Measurements from ENCODE around the gene TNPO2. TPM values are rescaled to one million over a fixed set of nuclear protein-coding genes. Genes with fewer than 3 reads are reported as not detected.
A peak's percentile ranks its signal among the peaks of the same experiment; 100 is the strongest.

The TNPO2 gene
- total and polyA plus RNA-seq, 2 experiments from 2014 or later = 13.3 to 30.9 TPM

DNA sequence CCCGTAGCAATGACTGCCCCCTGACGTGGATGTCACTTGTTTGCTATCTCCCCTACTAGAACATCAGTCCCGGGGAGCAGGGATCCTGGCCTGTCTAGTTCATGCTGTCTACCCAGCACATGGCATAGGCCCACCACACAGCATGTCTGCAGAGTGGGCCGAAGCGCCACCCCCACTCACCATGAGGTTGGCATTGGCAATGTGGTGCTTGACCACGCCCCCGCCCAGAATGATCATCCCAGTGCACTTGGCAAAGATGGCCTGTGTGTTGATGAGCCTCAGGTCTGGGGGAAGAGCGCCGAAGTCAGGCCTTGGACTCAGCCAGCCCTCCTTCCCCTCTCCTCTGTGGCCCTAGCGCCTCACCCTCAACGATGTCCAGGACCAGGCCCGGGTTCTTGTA, 46.8 kb downstream of the TNPO2 start:
- Histone ChIP-seq H3K79me2 (ENCODE audit: insufficient read depth) (peaks cover 29% of the 10 kb centered on the region), H3K4me2 (ENCODE audit: unreplicated experiment) (no peak overlapping the region), H3K9me3 (ENCODE audit: low read depth) (no peaks in the 10 kb centered on the region), H3F3A (ENCODE audit: insufficient read depth) (peaks cover 5% of the 10 kb centered on the region; the same call in 1 of the 2 replicates), H3K4me1 (ENCODE audit: insufficient read depth) (no peaks in the 10 kb centered on the region), H2AFZ (no peak overlapping the region), H3K27me3 (replicated peaks; ENCODE audit: insufficient read depth) (no peaks in the 10 kb centered on the region), H3K36me3 (ENCODE audit: low read depth) (peaks cover 21% of the 10 kb centered on the region; the same call in 1 of the 2 replicates), H3K9ac (no peak overlapping the region), H4K20me1 (ENCODE audit: insufficient read depth) (no peaks in the 10 kb centered on the region), H3K4me3 (no peak overlapping the region), H3K27ac (no peak overlapping the region), H3K9me2 (ENCODE audit: insufficient read depth) (no peaks in the 10 kb centered on the region)
- no peak for DNase-seq
- in situ Hi-C loops (cut with MboI) = loop anchor here (10.0 kb wide), 1 partner anchor 112 kb away; no protein-coding TSS in a partner anchor
- TF ChIP-seq EZH2 (IDR thresholded peaks at IDR 0.05; ENCODE audit: insufficient read depth, poor library complexity, severe bottlenecking) = no peak
- no peak for TF ChIP-seq EZH2phosphoT487 (IDR thresholded peaks at IDR 0.05; ENCODE audit: insufficient read depth, low read depth)
- WGBS, 2 experiments (ENCODE audit: low coverage in 1 of 2, low lambda C conversion rate in 2 of 2, missing lambda C conversion rate in 2 of 2) = 86 to 91% methylated on average over 11 to 12 of the region's 12 CpGs

DNA sequence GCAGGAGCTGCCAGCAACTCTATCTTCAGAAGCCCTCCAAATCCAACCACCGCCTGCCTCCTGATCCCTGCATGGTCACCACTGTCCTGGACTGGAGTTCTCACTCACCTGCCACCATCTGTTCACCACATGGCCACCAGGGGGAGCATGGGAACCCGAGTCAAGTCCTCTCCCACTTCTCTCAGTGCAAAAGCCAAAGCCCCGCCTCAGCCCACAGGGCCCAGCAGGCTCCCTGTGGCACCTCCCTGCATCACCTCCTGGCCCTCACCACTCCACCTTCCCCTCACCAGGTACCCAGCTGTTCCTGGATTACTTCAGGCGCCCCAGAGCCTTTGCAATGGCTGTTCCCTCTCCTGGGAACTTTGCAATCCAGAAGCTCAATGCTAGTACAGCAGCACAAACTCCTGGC, 47.3 kb downstream of the TNPO2 start:
- WGBS, 2 experiments (ENCODE audit: low coverage in 1 of 2, low lambda C conversion rate in 2 of 2, missing lambda C conversion rate in 2 of 2) = 12 to 13% methylated on average over 4 of the region's 4 CpGs
- DNase-seq = peak; percentile 80
- H3K36me3 ChIP-seq (ENCODE audit: low read depth) = peaks cover 21% of the 10 kb centered on the region; the same call in 1 of the 2 replicates

DNA sequence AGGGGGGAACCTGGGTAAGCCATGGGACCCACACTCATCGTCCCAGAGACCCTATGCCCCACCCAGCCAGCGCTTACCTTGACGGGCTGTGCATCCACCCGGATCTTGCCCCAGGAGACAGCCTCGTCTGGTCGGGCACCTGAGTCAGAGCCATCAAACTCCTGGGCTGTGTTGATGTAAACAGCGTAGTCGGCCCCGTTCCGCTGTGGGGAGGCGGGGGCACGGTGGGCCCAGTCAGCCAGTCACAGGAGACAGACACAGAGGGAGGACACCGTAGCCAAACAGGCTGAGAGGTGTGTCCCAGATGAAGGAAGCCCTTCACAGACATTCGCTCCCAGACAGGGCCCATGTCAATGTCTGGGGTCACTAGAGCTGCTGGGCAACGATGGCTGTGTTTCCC, 47.8 kb downstream of the TNPO2 start:
- no peak for DNase-seq
- in situ Hi-C loops (cut with MboI) = loop anchor here (10.0 kb wide), 1 partner anchor 111 kb away; no protein-coding TSS in a partner anchor

More for the DNA sequence above, 47.3 kb downstream of the TNPO2 start:
- no peaks in the 10 kb centered on the region for H3K9me2 ChIP-seq (ENCODE audit: insufficient read depth)
- no peak overlapping the region for H3K4me3 ChIP-seq
- no peaks in the 10 kb centered on the region for H4K20me1 ChIP-seq (ENCODE audit: insufficient read depth)
- H3K27ac ChIP-seq = no peak overlapping the region
- no peaks in the 10 kb centered on the region for H3K27me3 ChIP-seq (replicated peaks; ENCODE audit: insufficient read depth)
- H3F3A ChIP-seq (ENCODE audit: insufficient read depth) = peaks cover 5% of the 10 kb centered on the region; the same call in 1 of the 2 replicates
- H3K4me2 ChIP-seq (ENCODE audit: unreplicated experiment) = no peak overlapping the region
- TF ChIP-seq EZH2phosphoT487 (IDR thresholded peaks at IDR 0.05; ENCODE audit: insufficient read depth, low read depth) (no peak), EZH2 (IDR thresholded peaks at IDR 0.05; ENCODE audit: insufficient read depth, poor library complexity, severe bottlenecking) (no peak)
- H3K9ac ChIP-seq = no peak overlapping the region
- H2AFZ ChIP-seq = no peak overlapping the region
- in situ Hi-C loops (cut with MboI) = loop anchor here (10.0 kb wide), 1 partner anchor 112 kb away; no protein-coding TSS in a partner anchor
- no peaks in the 10 kb centered on the region for H3K9me3 ChIP-seq (ENCODE audit: low read depth)
- no peaks in the 10 kb centered on the region for H3K4me1 ChIP-seq (ENCODE audit: insufficient read depth)
- peaks cover 33% of the 10 kb centered on the region for H3K79me2 ChIP-seq (ENCODE audit: insufficient read depth)

DNA sequence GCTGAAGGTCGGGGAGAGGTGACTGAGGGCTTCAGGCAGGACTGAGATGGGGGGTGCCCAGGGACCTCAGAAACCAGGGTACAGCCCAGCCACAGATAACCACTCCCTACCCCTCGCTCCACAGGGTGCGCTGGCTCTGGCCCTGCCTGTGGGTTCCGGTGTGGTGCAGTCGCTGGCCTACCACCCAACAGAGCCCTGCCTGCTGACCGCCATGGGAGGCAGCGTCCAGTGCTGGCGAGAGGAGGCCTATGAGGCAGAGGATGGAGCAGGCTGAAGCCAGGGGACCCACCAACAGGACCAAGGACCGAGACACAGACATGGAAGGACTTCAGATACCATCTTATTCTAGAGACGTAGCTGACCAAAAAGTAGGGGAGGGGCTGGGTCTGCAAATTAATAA, 48.3 kb downstream of the TNPO2 start:
- H3K9me3 ChIP-seq (ENCODE audit: low read depth) = no peaks in the 10 kb centered on the region
- no peaks in the 10 kb centered on the region for H4K20me1 ChIP-seq (ENCODE audit: insufficient read depth)
- no peaks in the 10 kb centered on the region for H3F3A ChIP-seq (ENCODE audit: insufficient read depth)
- H3K27ac ChIP-seq = no peak overlapping the region
- H3K79me2 ChIP-seq (ENCODE audit: insufficient read depth) = peaks cover 38% of the 10 kb centered on the region
- H3K9me2 ChIP-seq (ENCODE audit: insufficient read depth) = no peaks in the 10 kb centered on the region
- no peak overlapping the region for H3K9ac ChIP-seq
- H3K27me3 ChIP-seq (replicated peaks; ENCODE audit: insufficient read depth) = no peaks in the 10 kb centered on the region
- H3K4me1 ChIP-seq (ENCODE audit: insufficient read depth) = peaks cover 8% of the 10 kb centered on the region; the same call in 1 of the 2 replicates
- H3K4me3 ChIP-seq = no peak overlapping the region
- in situ Hi-C loops (cut with MboI) = loop anchor here (10.0 kb wide), 1 partner anchor 111 kb away; no protein-coding TSS in a partner anchor
- H2AFZ ChIP-seq = no peak overlapping the region
- TF ChIP-seq EZH2 (IDR thresholded peaks at IDR 0.05; ENCODE audit: insufficient read depth, poor library complexity, severe bottlenecking) (no peak), EZH2phosphoT487 (IDR thresholded peaks at IDR 0.05; ENCODE audit: insufficient read depth, low read depth) (no peak)
- WGBS, 2 experiments (ENCODE audit: low coverage in 1 of 2, low lambda C conversion rate in 2 of 2, missing lambda C conversion rate in 2 of 2) = 96 to 97% methylated on average over 10 of the region's 10 CpGs
- H3K36me3 ChIP-seq (ENCODE audit: low read depth) = peaks cover 21% of the 10 kb centered on the region; the same call in 1 of the 2 replicates
- H3K4me2 ChIP-seq (ENCODE audit: unreplicated experiment) = no peak overlapping the region
- DNase-seq = no peak

More for the DNA sequence above, 47.8 kb downstream of the TNPO2 start:
- Histone ChIP-seq H4K20me1 (ENCODE audit: insufficient read depth) (no peaks in the 10 kb centered on the region), H3K9ac (no peak overlapping the region), H3K4me3 (no peak overlapping the region), H3K4me1 (ENCODE audit: insufficient read depth) (peaks cover 2% of the 10 kb centered on the region; the same call in 1 of the 2 replicates), H3F3A (ENCODE audit: insufficient read depth) (peaks cover 3% of the 10 kb centered on the region; the same call in 1 of the 2 replicates), H3K4me2 (ENCODE audit: unreplicated experiment) (no peak overlapping the region), H3K79me2 (ENCODE audit: insufficient read depth) (peaks cover 37% of the 10 kb centered on the region), H3K36me3 (ENCODE audit: low read depth) (peaks cover 21% of the 10 kb centered on the region; the same call in 1 of the 2 replicates), H3K27ac (no peak overlapping the region), H2AFZ (no peak overlapping the region), H3K27me3 (replicated peaks; ENCODE audit: insufficient read depth) (no peaks in the 10 kb centered on the region), H3K9me2 (ENCODE audit: insufficient read depth) (no peaks in the 10 kb centered on the region), H3K9me3 (ENCODE audit: low read depth) (no peaks in the 10 kb centered on the region)
- WGBS, 2 experiments (ENCODE audit: low coverage in 1 of 2, low lambda C conversion rate in 2 of 2, missing lambda C conversion rate in 2 of 2) = 81% methylated on average over 15 of the region's 15 CpGs
- TF ChIP-seq EZH2 (IDR thresholded peaks at IDR 0.05; ENCODE audit: insufficient read depth, poor library complexity, severe bottlenecking) (no peak), EZH2phosphoT487 (IDR thresholded peaks at IDR 0.05; ENCODE audit: insufficient read depth, low read depth) (no peak)

Measured in GM23248 (cell line).